GM12874 (cell line): ENCODE data around the gene DYSF.

Source experiments
- CTCF ChIP-seq: IDR thresholded peaks from 2 replicates; pipeline ENCODE4 v1.5.1; 2011; ENCODE audit warnings: low read depth, mild to moderate bottlenecking, control low read depth, low read length, moderate library complexity; ENCODE audit not compliant: insufficient read depth

The DYSF gene

GRCh38 chr2:71562518-71562917, 109.2 kb downstream of the DYSF start:
- TF ChIP-seq CTCF: no peak

GRCh38 chr2:71563872-71564271, 110.5 kb downstream of the DYSF start:
- no peak for TF ChIP-seq CTCF

DNA sequence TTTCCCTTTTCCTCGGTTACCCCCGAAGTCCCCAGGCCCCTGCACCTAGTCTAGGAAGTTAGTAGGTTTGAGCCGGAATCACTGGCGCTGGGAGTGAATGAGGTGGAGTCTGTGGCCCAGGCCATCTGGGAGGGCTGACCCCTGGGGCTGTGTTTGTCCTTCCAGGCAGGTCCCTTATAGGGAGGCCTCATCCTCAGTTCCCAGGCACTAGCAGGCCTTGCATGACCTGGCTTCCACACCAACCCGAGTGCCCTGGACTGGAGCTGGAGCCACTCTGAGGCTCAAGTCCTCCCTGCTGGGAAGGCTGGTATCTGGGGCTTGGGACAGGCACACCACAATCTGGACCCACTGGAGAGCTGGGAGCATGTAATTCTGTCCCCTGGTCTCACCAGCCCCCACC, 111.0 kb downstream of the DYSF start:
- TF ChIP-seq CTCF: no peak

DNA sequence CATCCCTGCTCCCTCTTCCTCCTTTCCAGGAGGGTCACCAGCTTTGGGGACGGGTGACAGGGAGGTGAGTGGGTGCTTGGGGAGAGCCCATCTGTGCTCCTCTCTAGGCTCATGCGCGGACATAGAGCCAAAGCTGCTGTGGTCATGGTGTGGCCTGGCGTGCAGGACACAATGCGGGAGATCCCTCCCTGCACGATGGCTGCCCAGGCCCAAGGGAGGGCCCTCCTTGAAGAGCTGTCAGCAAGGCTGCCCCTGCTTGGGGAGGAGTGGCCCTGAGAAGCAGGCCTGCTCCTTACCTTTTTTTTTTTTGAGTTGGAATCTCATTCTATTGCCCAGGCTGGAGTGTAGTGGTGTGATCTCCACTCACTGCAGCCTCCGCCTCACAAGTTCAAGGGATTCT, 111.4 kb downstream of the DYSF start:
- TF ChIP-seq CTCF: no peak

DNA sequence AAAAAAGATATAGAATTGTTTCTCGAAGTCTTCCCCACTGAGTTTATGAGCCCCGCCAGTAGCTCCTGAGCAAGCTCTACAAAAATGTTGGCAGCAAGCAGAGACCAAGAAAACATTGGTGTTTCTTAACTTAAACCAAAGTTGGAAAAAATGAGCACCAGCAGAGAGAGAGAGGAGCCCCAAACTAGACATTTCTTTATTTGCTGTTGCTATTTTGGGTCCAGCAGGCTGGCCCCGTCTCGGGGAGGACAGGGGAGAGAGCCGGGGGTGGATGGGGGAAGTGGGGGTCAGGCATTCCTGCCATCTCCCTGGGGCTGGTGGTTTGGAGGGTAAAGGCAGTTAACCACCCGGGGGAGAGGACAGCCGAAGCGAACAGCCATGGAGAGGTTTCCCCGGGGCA, 113.0 kb downstream of the DYSF start:
- TF ChIP-seq CTCF: no peak

- no peak for TF ChIP-seq CTCF
Observed at GRCh38 chr2:71567625-71568024, 114.3 kb downstream of the DYSF start.

- TF ChIP-seq CTCF: no peak
Observed at GRCh38 chr2:71568103-71568502, 114.7 kb downstream of the DYSF start.

GRCh38 chr2:71570511-71570910, 117.2 kb downstream of the DYSF start:
- TF ChIP-seq CTCF: no peak
